ENCODE data around the gene FAM3C. TPM values are rescaled to one million over a fixed set of nuclear protein-coding genes. Genes with fewer than 3 reads are reported as not detected.

FAM3C gene
- total RNA-seq, 5 donors from 2014 or later (not counting 1 experiment from before 2014, with no cell fraction given), result 8.8 to 21.8 (median 14.9) TPM

GRCh38 chr7:121404348-121404747 lies 8.2 kb upstream of the FAM3C start:
- WGBS (ENCODE audit: insufficient coverage), result no CpG with 5 or more reads among the region's 2 CpGs
- POLR2A ChIA-PET, result no interaction called here
- Mint-ChIP-seq H3K27me3 (peaks cover 2 to 6% of the 10 kb centered on the region in 2 donors), H3K4me1 (no peaks in the 10 kb centered on the region), H3K9me3 (no peaks in the 10 kb centered on the region), H3K27ac (no peak overlapping the region), H3K36me3 (no peaks in the 10 kb centered on the region), H3K4me3 (no peak overlapping the region)
- Histone ChIP-seq H3K36me3 (ENCODE audit: control insufficient read depth in 2 of 2, extremely low read depth in 1 of 2, insufficient read depth in 1 of 2, low read length in 1 of 2) (no peaks in the 10 kb centered on the region), H3K4me3 (ENCODE audit: control insufficient read depth in 1 of 2, extremely low read depth in 1 of 2, low read length in 1 of 2) (no peak overlapping the region), H3K9me3 (no peaks in the 10 kb centered on the region), H3K27me3 (replicated peaks in 1 of 2; ENCODE audit: control insufficient read depth in 2 of 2, extremely low read depth in 1 of 2, insufficient read depth in 2 of 2, low read length in 1 of 2) (peaks cover 0 to 6% of the 10 kb centered on the region in 2 experiments), H3K27ac (ENCODE audit: low read length) (no peak overlapping the region), H3K4me1 (ENCODE audit: control insufficient read depth in 1 of 2, extremely low read depth in 1 of 2, insufficient read depth in 2 of 2, low read length in 2 of 2) (no peaks in the 10 kb centered on the region)
- no peak for ATAC-seq (replicated peaks in 1 of 4)
- no peak for DNase-seq
- CTCF ChIA-PET, result interaction anchor here in 1 of 2 donors (0.9 kb wide), 1 partner anchor 37 kb away, joined by 3 read pairs; no protein-coding TSS in a partner anchor

GRCh38 chr7:121402701-121403100 lies 6.6 kb upstream of the FAM3C start:
- Mint-ChIP-seq H3K36me3 (no peaks in the 10 kb centered on the region), H3K9me3 (no peaks in the 10 kb centered on the region), H3K4me3 (no peak overlapping the region), H3K27ac (no peak overlapping the region), H3K27me3 (peaks cover 2 to 6% of the 10 kb centered on the region in 2 donors), H3K4me1 (no peaks in the 10 kb centered on the region)
- H3K36me3 ChIP-seq (ENCODE audit: control insufficient read depth in 2 of 2, extremely low read depth in 1 of 2, insufficient read depth in 1 of 2, low read length in 1 of 2), result no peaks in the 10 kb centered on the region
- no CpG with 5 or more reads among the region's 1 CpG for WGBS (ENCODE audit: insufficient coverage)
- ChIA-PET CTCF (no interaction called here), POLR2A (no interaction called here)
- no peak overlapping the region for H3K4me3 ChIP-seq (ENCODE audit: control insufficient read depth in 1 of 2, extremely low read depth in 1 of 2, low read length in 1 of 2)
- H3K27me3 ChIP-seq (replicated peaks in 1 of 2; ENCODE audit: control insufficient read depth in 2 of 2, extremely low read depth in 1 of 2, insufficient read depth in 2 of 2, low read length in 1 of 2), result peaks cover 0 to 6% of the 10 kb centered on the region in 2 experiments
- no peak overlapping the region for H3K27ac ChIP-seq (ENCODE audit: low read length)
- ATAC-seq (replicated peaks in 1 of 4) (no peak), DNase-seq (no peak)
- H3K4me1 ChIP-seq (ENCODE audit: control insufficient read depth in 1 of 2, extremely low read depth in 1 of 2, insufficient read depth in 2 of 2, low read length in 2 of 2), result no peaks in the 10 kb centered on the region
- no peaks in the 10 kb centered on the region for H3K9me3 ChIP-seq

DNA sequence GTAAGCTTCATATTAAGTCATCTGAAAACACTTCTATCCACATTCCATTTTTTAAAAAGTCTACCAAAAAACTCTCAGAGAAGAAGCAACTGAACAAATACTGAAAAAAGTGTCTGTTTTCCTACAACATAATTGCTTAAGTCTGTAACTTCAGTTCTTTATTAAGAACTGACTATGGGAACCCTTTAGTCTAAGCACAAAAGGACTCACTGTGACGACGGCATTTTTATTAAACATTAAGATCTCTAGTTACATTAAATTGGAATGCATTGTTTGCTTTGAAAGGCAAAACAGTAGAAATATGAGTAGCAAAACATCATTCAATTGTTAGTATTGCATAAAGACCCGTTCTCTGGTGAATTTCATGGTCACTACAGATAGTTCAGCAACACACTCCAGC lies 5.8 kb upstream of the FAM3C start:
- no peak overlapping the region for H3K4me3 Mint-ChIP-seq
- ATAC-seq (replicated peaks in 1 of 4) (no peak), DNase-seq (no peak)
- no peaks in the 10 kb centered on the region for H3K4me1 ChIP-seq (ENCODE audit: control insufficient read depth in 1 of 2, extremely low read depth in 1 of 2, insufficient read depth in 2 of 2, low read length in 2 of 2)
- POLR2A ChIA-PET, result no interaction called here
- no peak overlapping the region for H3K27ac Mint-ChIP-seq
- no peak overlapping the region for H3K27ac ChIP-seq (ENCODE audit: low read length)
- no peaks in the 10 kb centered on the region for H3K9me3 Mint-ChIP-seq
- no peaks in the 10 kb centered on the region for H3K36me3 Mint-ChIP-seq
- CTCF ChIA-PET, result no interaction called here
- peaks cover 0 to 4% of the 10 kb centered on the region in 2 donors for H3K27me3 Mint-ChIP-seq
- no peaks in the 10 kb centered on the region for H3K9me3 ChIP-seq
- no peaks in the 10 kb centered on the region for H3K36me3 ChIP-seq (ENCODE audit: control insufficient read depth in 2 of 2, extremely low read depth in 1 of 2, insufficient read depth in 1 of 2, low read length in 1 of 2)
- H3K27me3 ChIP-seq (replicated peaks in 1 of 2; ENCODE audit: control insufficient read depth in 2 of 2, extremely low read depth in 1 of 2, insufficient read depth in 2 of 2, low read length in 1 of 2), result peaks cover 0 to 4% of the 10 kb centered on the region in 2 experiments
- peaks cover 0 to 1% (median 0%) of the 10 kb centered on the region in 3 donors for H3K4me1 Mint-ChIP-seq
- WGBS (ENCODE audit: insufficient coverage), result no CpG with 5 or more reads among the region's 3 CpGs
- H3K4me3 ChIP-seq (ENCODE audit: control insufficient read depth in 1 of 2, extremely low read depth in 1 of 2, low read length in 1 of 2), result no peak overlapping the region

DNA sequence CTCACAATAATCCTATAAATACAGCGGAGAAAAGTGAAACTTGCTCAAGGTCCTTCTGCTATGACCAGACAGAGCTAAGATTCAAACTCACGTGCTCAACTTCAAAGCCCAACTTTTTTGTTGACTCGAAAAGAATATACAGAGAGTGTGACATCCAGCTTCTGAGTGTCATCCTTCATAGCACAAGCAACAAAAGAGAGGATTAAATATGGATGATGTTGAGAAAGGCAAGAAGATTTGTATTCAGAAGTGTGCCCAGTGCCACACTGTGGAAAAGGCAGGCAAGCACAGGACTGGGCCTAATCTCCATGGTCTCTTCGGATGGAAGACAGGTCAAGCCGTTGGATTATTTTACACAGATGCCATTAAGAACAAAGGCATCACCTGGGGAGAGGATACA lies 2.1 kb upstream of the FAM3C start:
- DNase-seq, result no peak
- POLR2A ChIA-PET, result no interaction called here
- no peaks in the 10 kb centered on the region for H3K36me3 Mint-ChIP-seq
- H3K27ac ChIP-seq (ENCODE audit: low read length), result no peak overlapping the region
- H3K27me3 Mint-ChIP-seq, result no peaks in the 10 kb centered on the region
- H3K4me1 ChIP-seq (ENCODE audit: control insufficient read depth in 1 of 2, extremely low read depth in 1 of 2, insufficient read depth in 2 of 2, low read length in 2 of 2), result peaks cover 3 to 7% of the 10 kb centered on the region in 2 experiments
- CTCF ChIA-PET, result interaction anchor here (0.7 to 5.9 kb wide), 12 partner anchors 11 to 150 kb away, joined by 3 to 38 read pairs (median 4); no protein-coding TSS in a partner anchor
- H3K4me1 Mint-ChIP-seq, result peaks cover 19 to 22% (median 20%) of the 10 kb centered on the region in 3 donors
- H3K27me3 ChIP-seq (replicated peaks in 1 of 2; ENCODE audit: control insufficient read depth in 2 of 2, extremely low read depth in 1 of 2, insufficient read depth in 2 of 2, low read length in 1 of 2), result no peaks in the 10 kb centered on the region
- no peak for ATAC-seq (replicated peaks in 1 of 4)
- 100% methylated on average over 1 of the region's 5 CpGs for WGBS (ENCODE audit: insufficient coverage)
- no peaks in the 10 kb centered on the region for H3K9me3 Mint-ChIP-seq
- H3K27ac Mint-ChIP-seq, result no peak overlapping the region
- no peak overlapping the region for H3K4me3 ChIP-seq (ENCODE audit: control insufficient read depth in 1 of 2, extremely low read depth in 1 of 2, low read length in 1 of 2)
- no peaks in the 10 kb centered on the region for H3K9me3 ChIP-seq
- no peak overlapping the region for H3K4me3 Mint-ChIP-seq
- no peaks in the 10 kb centered on the region for H3K36me3 ChIP-seq (ENCODE audit: control insufficient read depth in 2 of 2, extremely low read depth in 1 of 2, insufficient read depth in 1 of 2, low read length in 1 of 2)

- ChIA-PET CTCF (interaction anchor here (0.7 to 5.9 kb wide), 15 partner anchors 10 to 150 kb away, joined by 3 to 38 read pairs (median 8); no protein-coding TSS in a partner anchor), POLR2A (no interaction called here)
- peaks cover 21 to 23% (median 22%) of the 10 kb centered on the region in 3 donors for H3K4me1 Mint-ChIP-seq
- H3K9me3 ChIP-seq, result no peaks in the 10 kb centered on the region
- H3K9me3 Mint-ChIP-seq, result no peaks in the 10 kb centered on the region
- no peaks in the 10 kb centered on the region for H3K27me3 ChIP-seq (replicated peaks in 1 of 2; ENCODE audit: control insufficient read depth in 2 of 2, extremely low read depth in 1 of 2, insufficient read depth in 2 of 2, low read length in 1 of 2)
- no peak overlapping the region for H3K4me3 Mint-ChIP-seq
- no peaks in the 10 kb centered on the region for H3K36me3 ChIP-seq (ENCODE audit: control insufficient read depth in 2 of 2, extremely low read depth in 1 of 2, insufficient read depth in 1 of 2, low read length in 1 of 2)
- no peak overlapping the region for H3K4me3 ChIP-seq (ENCODE audit: control insufficient read depth in 1 of 2, extremely low read depth in 1 of 2, low read length in 1 of 2)
- no peak for DNase-seq
- H3K36me3 Mint-ChIP-seq, result peaks cover 3% of the 10 kb centered on the region
- no CpG with 5 or more reads among the region's 2 CpGs for WGBS (ENCODE audit: insufficient coverage)
- H3K27me3 Mint-ChIP-seq, result no peaks in the 10 kb centered on the region
- ATAC-seq (replicated peaks in 1 of 4), result no peak
- no peak overlapping the region for H3K27ac Mint-ChIP-seq
- H3K4me1 ChIP-seq (ENCODE audit: control insufficient read depth in 1 of 2, extremely low read depth in 1 of 2, insufficient read depth in 2 of 2, low read length in 2 of 2), result peaks cover 3 to 7% of the 10 kb centered on the region in 2 experiments
- H3K27ac ChIP-seq (ENCODE audit: low read length), result no peak overlapping the region
These were observed 1.7 kb upstream of the FAM3C start for GRCh38 chr7:121397822-121398221.

- POLR2A ChIA-PET, result interaction anchor here in 1 of 2 donors (0.5 to 1.4 kb wide), 2 partner anchors 11 to 15 kb away, joined by 3 to 5 read pairs; no protein-coding TSS in a partner anchor
- H3K4me1 Mint-ChIP-seq, result peaks cover 22 to 27% (median 25%) of the 10 kb centered on the region in 3 donors
- peaks cover 3 to 7% of the 10 kb centered on the region in 2 experiments for H3K4me1 ChIP-seq (ENCODE audit: control insufficient read depth in 1 of 2, extremely low read depth in 1 of 2, insufficient read depth in 2 of 2, low read length in 2 of 2)
- ATAC-seq (replicated peaks in 1 of 4) (no peak), DNase-seq (no peak)
- CTCF ChIA-PET, result interaction anchor here (1.0 to 5.9 kb wide), 15 partner anchors 10 to 151 kb away, joined by 3 to 38 read pairs (median 8); no protein-coding TSS in a partner anchor
- H3K36me3 Mint-ChIP-seq, result peaks cover 6% of the 10 kb centered on the region
- no peak overlapping the region for H3K27ac ChIP-seq (ENCODE audit: low read length)
- no peaks in the 10 kb centered on the region for H3K27me3 ChIP-seq (replicated peaks in 1 of 2; ENCODE audit: control insufficient read depth in 2 of 2, extremely low read depth in 1 of 2, insufficient read depth in 2 of 2, low read length in 1 of 2)
- H3K4me3 ChIP-seq (ENCODE audit: control insufficient read depth in 1 of 2, extremely low read depth in 1 of 2, low read length in 1 of 2), result no peak overlapping the region
- no peaks in the 10 kb centered on the region for H3K9me3 Mint-ChIP-seq
- peak overlapping the region; percentile 50 to 80 (median 61) for H3K4me3 Mint-ChIP-seq
- no CpG with 5 or more reads among the region's 3 CpGs for WGBS (ENCODE audit: insufficient coverage)
- H3K27ac Mint-ChIP-seq, result no peak overlapping the region
- H3K9me3 ChIP-seq, result no peaks in the 10 kb centered on the region
- H3K36me3 ChIP-seq (ENCODE audit: control insufficient read depth in 2 of 2, extremely low read depth in 1 of 2, insufficient read depth in 1 of 2, low read length in 1 of 2), result no peaks in the 10 kb centered on the region
- H3K27me3 Mint-ChIP-seq, result no peaks in the 10 kb centered on the region
These were observed 1.3 kb upstream of the FAM3C start for GRCh38 chr7:121397361-121397760.

All from T-cell (primary cell).